Motor neuron (in vitro differentiated cells): ENCODE measurements around the gene CLASP1. TPM values are rescaled to one million over a fixed set of nuclear protein-coding genes. Genes with fewer than 3 reads are reported as not detected.
A peak's percentile ranks its signal among the peaks of the same experiment; 100 is the strongest.
"Not testable (repeated sequence)": the region's sequence is repeated elsewhere in the genome, so short reads cannot be mapped to it uniquely, and the experiment has no call there.

Source experiments
- ATAC-seq, 8 experiments: fragments of 200-7000 bp; cut with Tn5 transposase; replicated peaks in 6 of 8; 2 replicates each; pipeline ENCODE4 v1.8.0; 2021; ENCODE audit warnings: mild to moderate bottlenecking in 8 of 8, moderate library complexity in 8 of 8
- H3K27ac ChIP-seq, 2 donors: fragments of 250-450 bp; sonication (Bioruptor Pico); 2 replicates each; pipeline ENCODE4 v1.9.0; 2021; ENCODE audit warnings: antibody characterized with exemption in 2 of 2, mild to moderate bottlenecking in 2 of 2, moderate library complexity in 1 of 2
- H3K4me1 ChIP-seq, 2 donors: fragments of 250-450 bp; sonication (Bioruptor Pico); replicated peaks in 1 of 2; 2 replicates each; pipeline ENCODE4 v1.6.1; 2021; ENCODE audit warnings: antibody characterized with exemption in 2 of 2, mild to moderate bottlenecking in 2 of 2, moderate library complexity in 1 of 2
- H3K4me3 ChIP-seq, 5 donors: fragments of 250-450 bp; sonication (Bioruptor Pico); 2 replicates each; pipeline ENCODE4 v1.9.0; 2021; ENCODE audit warnings: antibody characterized with exemption in 5 of 5, mild to moderate bottlenecking in 5 of 5, moderate library complexity in 4 of 5
- WGBS, 10 experiments: fragments of 450-650 bp; shearing (Covaris generic); methylation state at CpG; one replicate each; pipeline ENCODE4 v1.0.0; 2022; 5-methylcytosine and 5-hydroxymethylcytosine counted together
- in situ Hi-C, 9 experiments: fragments of 400-800 bp; cut with MboI; loops; one replicate each; pipeline ENCODE4 v1.15.0; 2021; ENCODE audit warnings: low sequenced_read_pairs in 9 of 9, low pct_unique_long_range_greater_than_20kb in 2 of 9; ENCODE audit not compliant: unreplicated experiment in 9 of 9
- total RNA-seq, 8 experiments: library from RNA; unstranded; fragments of 300-600 nt; gene quantifications; 2 replicates each; pipeline versions ENCODE4 v1.2.3 to v1.2.4, GENCODE V29; 2022

Gene CLASP1
- total RNA-seq, 8 experiments from 2014 or later: 36.3 to 66.7 (median 54.6) TPM

DNA sequence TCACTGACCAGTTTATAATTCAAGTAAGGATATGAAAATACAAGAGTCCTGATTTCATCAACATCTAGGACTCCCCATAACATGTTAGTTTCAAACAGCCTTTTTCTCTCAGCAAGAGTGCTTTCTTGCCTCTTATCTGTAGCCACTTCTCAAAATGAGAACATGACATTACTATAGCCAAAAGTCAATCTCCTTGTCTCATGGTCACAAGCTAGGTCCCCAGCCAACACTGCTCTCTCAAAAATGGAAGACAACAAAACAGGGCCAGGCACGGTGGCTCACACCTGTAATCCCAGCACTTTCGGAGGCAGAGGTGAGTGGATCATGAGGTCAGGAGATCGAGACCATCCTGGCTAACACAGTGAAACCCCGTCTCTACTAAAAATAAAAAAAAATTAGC is 15.8 kb downstream of the CLASP1 start:
- 50 to 100% (median 86%) methylated on average over 1 to 4 of the region's 4 CpGs; no CpG with 5 or more reads in 5 of the 10 experiments for WGBS, 10 experiments
- Histone ChIP-seq H3K4me3 (no peak overlapping the region), H3K4me1 (no peaks in the 10 kb centered on the region), H3K27ac (no peak overlapping the region)
- in situ Hi-C loops: no loop called here
- no peak for ATAC-seq

DNA sequence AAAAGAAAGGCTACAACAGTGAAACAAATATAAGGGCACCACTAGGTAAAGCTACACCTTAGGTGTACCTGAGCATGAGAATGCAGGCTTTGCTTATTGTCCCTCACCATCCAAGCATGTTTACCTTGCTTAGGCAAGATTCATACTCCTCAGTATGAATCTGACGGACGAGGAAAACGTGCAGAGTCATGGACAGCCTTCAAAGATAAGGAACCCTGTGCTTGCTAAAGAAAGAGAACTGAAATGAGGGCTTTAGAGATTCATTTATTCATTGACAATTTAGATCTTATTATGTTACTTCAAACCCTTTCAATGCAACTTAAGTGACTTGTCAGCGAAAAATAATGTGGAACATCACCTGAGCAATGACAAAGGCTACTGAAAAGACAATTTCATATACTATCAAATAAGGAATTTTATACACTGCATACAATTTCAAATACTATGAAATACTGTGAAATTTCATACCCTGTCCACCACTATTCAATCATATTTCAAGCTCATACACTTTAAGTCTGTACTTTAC is 21.7 kb downstream of the CLASP1 start:
- in situ Hi-C loops: no loop called here
- WGBS, 10 experiments: 91 to 100% (median 98%) methylated on average over 1 to 4 of the region's 4 CpGs; no CpG with 5 or more reads in 1 of the 10 experiments
- no peak for ATAC-seq
- Histone ChIP-seq H3K4me1 (no peaks in the 10 kb centered on the region), H3K27ac (no peak overlapping the region), H3K4me3 (no peak overlapping the region)

- Histone ChIP-seq H3K4me3 (no peak overlapping the region), H3K4me1 (no peaks in the 10 kb centered on the region), H3K27ac (no peak overlapping the region)
- WGBS, 10 experiments: 73 to 100% (median 90%) methylated on average over 1 to 4 of the region's 4 CpGs
- ATAC-seq: no peak
- in situ Hi-C loops: no loop called here
Observed at GRCh38 chr2:121626777-121627524, 22.3 kb downstream of the CLASP1 start.

- H3K4me1 ChIP-seq: no peaks in the 10 kb centered on the region
- no peak for ATAC-seq
- H3K27ac ChIP-seq: no peak overlapping the region
- no peak overlapping the region for H3K4me3 ChIP-seq
- WGBS, 10 experiments: 90 to 100% (median 100%) methylated on average over 1 to 3 of the region's 3 CpGs; no CpG with 5 or more reads in 5 of the 10 experiments
- in situ Hi-C loops: no loop called here
Observed at GRCh38 chr2:121625953-121626352, 23.3 kb downstream of the CLASP1 start.

- ATAC-seq: peak in 6 of 8 experiments; percentile 16 to 90 (median 80)
- WGBS, 10 experiments: 17 to 50% (median 26%) methylated on average over 1 to 4 of the region's 4 CpGs; no CpG with 5 or more reads in 2 of the 10 experiments
- Histone ChIP-seq H3K27ac (peak overlapping the region in 1 of 2 donors; percentile 40), H3K4me3 (no peak overlapping the region), H3K4me1 (peaks cover 2 to 8% of the 10 kb centered on the region in 2 donors)
- in situ Hi-C loops: loop anchor here in 1 of 9 experiments (25.0 kb wide), 1 partner anchor 95 kb away; no protein-coding TSS in a partner anchor
Observed at GRCh38 chr2:121617042-121617599, 32.1 kb downstream of the CLASP1 start.

DNA sequence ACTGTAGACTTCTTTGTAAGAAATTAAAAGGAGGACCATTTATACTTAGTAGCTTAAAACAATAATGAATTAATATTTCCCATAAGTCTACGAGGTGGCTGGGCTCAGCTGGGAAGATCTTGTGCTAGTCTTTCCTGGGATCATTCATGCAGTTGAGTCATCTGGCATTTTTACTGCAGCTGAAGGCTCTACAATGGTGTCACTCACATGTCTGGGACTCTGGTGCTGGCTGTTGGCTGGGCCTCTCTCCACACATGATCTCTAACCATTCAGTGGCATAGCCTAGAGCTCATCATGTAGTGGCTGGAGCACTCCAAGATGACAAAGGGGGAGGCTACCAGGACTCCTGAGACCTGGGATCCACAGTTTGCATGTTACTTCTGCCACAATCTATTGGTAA is 35.5 kb downstream of the CLASP1 start:
- peaks cover 2 to 8% of the 10 kb centered on the region in 2 donors for H3K4me1 ChIP-seq
- no peak overlapping the region for H3K27ac ChIP-seq
- in situ Hi-C loops: loop anchor here in 1 of 9 experiments (25.0 kb wide), 1 partner anchor 99 kb away; no protein-coding TSS in a partner anchor
- WGBS, 10 experiments: 90 to 100% (median 100%) methylated on average over 1 of the region's 1 CpG; no CpG with 5 or more reads in 4 of the 10 experiments
- H3K4me3 ChIP-seq: no peak overlapping the region
- no peak for ATAC-seq

- ATAC-seq: no peak
- Histone ChIP-seq H3K4me1 (peaks cover 2 to 8% of the 10 kb centered on the region in 2 donors), H3K4me3 (no peak overlapping the region), H3K27ac (no peak overlapping the region)
- in situ Hi-C loops: loop anchor here in 1 of 9 experiments (25.0 kb wide), 1 partner anchor 99 kb away; no protein-coding TSS in a partner anchor
Observed at GRCh38 chr2:121613152-121613551, 36.1 kb downstream of the CLASP1 start.

DNA sequence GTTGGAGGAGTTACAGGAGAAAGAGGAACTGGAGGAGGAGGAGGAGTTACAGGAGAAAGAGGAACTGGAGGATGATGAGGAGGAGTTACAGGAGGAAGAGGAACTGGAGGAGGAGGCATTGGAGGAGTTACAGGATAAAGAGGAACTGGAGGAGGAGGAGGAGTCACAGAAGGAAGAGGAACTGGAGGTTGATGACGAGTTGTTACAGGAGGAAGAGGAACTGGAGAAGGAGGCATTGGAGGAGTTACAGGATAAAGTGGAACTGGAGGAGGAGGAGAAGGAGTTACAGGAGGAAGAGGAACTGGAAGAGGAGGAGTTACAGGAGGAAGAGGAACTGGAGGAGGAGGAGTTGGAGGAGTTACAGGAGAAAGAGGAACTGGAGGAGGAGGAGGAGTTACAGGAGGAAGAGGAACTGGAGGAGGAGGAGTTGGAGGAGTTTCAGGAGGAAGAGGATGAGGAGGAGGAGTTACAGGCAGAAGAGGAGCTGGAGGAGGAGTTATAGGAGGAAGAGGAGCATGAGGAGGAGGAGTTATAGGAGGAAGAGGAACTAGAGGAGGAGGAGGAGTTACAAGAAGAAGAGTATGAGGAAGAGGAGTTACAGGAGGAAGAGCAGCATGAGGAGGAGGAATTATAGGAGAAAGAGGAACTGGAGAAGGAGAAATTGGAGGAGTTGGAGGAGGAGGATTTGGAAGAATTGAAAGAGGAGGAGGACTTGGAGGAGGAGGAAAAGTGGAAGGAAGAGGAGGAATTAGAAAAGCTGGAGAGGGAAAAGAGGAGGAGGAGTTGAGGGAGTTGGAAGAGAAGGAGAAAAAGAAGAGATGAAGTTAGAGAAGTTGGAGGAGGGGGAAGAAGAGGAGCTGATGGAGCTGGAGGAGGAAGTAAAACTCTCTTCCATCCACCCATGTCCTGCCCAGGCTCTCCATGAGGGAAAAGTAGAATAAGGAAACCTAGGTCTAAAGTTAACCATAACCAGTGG is 37.2 kb downstream of the CLASP1 start:
- Histone ChIP-seq H3K4me3 (no peak overlapping the region), H3K4me1 (peaks cover 0 to 2% of the 10 kb centered on the region in 2 donors), H3K27ac (no peak overlapping the region)
- WGBS, 10 experiments: 44 to 100% (median 97%) methylated on average over 1 of the region's 1 CpG; no CpG with 5 or more reads in 2 of the 10 experiments
- in situ Hi-C loops: loop anchor here in 1 of 9 experiments (25.0 kb wide), 1 partner anchor 100 kb away; no protein-coding TSS in a partner anchor
- ATAC-seq: no peak

- WGBS, 10 experiments: 67 to 100% (median 83%) methylated on average over 1 to 2 of the region's 2 CpGs; no CpG with 5 or more reads in 2 of the 10 experiments
- H3K4me3 ChIP-seq, H3K27ac ChIP-seq, ATAC-seq, H3K4me1 ChIP-seq: not testable (repeated sequence)
- in situ Hi-C loops: loop anchor here in 1 of 9 experiments (25.0 kb wide), 1 partner anchor 101 kb away; no protein-coding TSS in a partner anchor
Observed at GRCh38 chr2:121611048-121611649, 38.1 kb downstream of the CLASP1 start.

GRCh38 chr2:121610487-121610874 is 38.8 kb downstream of the CLASP1 start:
- not testable (repeated sequence) for H3K27ac ChIP-seq, ATAC-seq, H3K4me3 ChIP-seq, H3K4me1 ChIP-seq
- in situ Hi-C loops: loop anchor here in 1 of 9 experiments (25.0 kb wide), 1 partner anchor 102 kb away; no protein-coding TSS in a partner anchor

DNA sequence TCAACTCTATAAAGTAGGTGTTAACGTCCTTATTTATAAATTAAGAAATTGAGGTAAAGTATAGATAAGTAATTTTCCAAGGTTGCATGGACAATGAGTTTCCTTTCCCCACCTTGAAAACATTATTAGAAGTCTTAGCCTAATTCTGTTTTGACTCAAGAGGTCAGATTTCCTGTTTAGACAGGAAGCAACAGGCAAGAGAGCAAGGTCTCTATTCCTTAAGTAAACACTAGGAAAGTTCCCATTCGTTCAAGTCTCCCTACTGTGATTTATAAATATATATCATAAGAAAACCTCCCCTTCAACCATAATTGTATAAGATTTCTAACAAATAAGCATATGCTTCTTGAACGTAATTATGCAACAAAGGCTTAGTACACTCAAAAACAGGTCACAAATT is 40.3 kb downstream of the CLASP1 start:
- in situ Hi-C loops: loop anchor here in 1 of 9 experiments (25.0 kb wide), 1 partner anchor 103 kb away; no protein-coding TSS in a partner anchor
- Histone ChIP-seq H3K4me1 (no peaks in the 10 kb centered on the region), H3K27ac (no peak overlapping the region), H3K4me3 (no peak overlapping the region)
- ATAC-seq: no peak
- WGBS, 10 experiments: 76 to 100% (median 83%) methylated on average over 1 to 3 of the region's 3 CpGs; no CpG with 5 or more reads in 1 of the 10 experiments

DNA sequence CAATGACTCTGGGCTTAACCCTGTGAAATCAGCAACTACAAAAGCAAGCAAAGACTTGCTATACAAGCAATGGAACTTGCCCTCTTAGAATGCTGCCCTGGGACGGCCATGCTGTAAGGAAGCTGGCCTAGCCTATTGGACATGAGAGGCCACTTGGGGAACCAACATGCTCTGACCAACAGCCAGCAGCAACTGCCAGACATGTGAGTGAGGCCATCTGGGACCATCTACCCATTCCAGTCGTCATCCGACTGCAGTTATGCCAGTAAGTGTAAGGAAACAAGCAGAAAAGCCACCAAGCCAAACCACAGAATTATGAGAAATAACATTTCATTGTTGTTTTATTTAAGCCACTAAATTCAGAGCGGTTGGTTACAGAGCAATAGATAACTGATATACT is 40.9 kb downstream of the CLASP1 start:
- 69 to 97% (median 89%) methylated on average over 3 to 4 of the region's 4 CpGs; no CpG with 5 or more reads in 2 of the 10 experiments for WGBS, 10 experiments
- ATAC-seq: no peak
- in situ Hi-C loops: loop anchor here in 1 of 9 experiments (25.0 kb wide), 1 partner anchor 104 kb away; no protein-coding TSS in a partner anchor
- Histone ChIP-seq H3K4me1 (no peaks in the 10 kb centered on the region), H3K27ac (no peak overlapping the region), H3K4me3 (no peak overlapping the region)
